Embryonic facial prominence (tissue), 1 donor: Measurements from ENCODE around the gene FGF22.
"Not testable (repeated sequence)": the region's sequence is repeated elsewhere in the genome, so short reads cannot be mapped to it uniquely, and the experiment has no call there.

ENCODE experiments used
- DNase-seq: peaks from one replicate; pipeline ENCODE4 v3.0.0-alpha.2; 2016; ENCODE audit errors: extremely low spot score

FGF22 gene

GRCh38 chr19:639253-640160 is at the start of gene FGF22:
Gene FGF22, plus strand, starts transcription at chr19:639879. Its CDS starts 47 bp downstream, at chr19:639926.
- DNase-seq: no peak

GRCh38 chr19:590396-590745 is 49.3 kb upstream of the FGF22 start:
- no peak for DNase-seq

DNA sequence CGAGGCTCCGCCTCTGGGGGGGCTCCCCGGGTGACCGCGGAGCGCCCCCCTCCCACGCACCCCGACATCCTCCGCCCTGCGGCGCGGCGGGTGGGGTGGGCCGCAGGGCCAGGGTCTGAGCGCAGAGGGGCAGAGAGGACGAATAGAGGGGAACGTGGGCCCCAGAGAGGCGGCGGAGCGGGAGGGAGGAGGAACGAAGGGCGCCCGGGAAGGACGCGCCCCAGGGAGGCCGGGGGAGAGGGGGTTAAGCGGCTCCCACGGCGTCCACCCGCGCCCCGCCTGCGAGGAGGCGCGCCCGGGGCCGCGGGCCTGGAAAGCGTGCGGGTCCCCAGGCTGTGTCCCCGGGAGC is 49.0 kb upstream of the FGF22 start:
- no peak for DNase-seq

DNA sequence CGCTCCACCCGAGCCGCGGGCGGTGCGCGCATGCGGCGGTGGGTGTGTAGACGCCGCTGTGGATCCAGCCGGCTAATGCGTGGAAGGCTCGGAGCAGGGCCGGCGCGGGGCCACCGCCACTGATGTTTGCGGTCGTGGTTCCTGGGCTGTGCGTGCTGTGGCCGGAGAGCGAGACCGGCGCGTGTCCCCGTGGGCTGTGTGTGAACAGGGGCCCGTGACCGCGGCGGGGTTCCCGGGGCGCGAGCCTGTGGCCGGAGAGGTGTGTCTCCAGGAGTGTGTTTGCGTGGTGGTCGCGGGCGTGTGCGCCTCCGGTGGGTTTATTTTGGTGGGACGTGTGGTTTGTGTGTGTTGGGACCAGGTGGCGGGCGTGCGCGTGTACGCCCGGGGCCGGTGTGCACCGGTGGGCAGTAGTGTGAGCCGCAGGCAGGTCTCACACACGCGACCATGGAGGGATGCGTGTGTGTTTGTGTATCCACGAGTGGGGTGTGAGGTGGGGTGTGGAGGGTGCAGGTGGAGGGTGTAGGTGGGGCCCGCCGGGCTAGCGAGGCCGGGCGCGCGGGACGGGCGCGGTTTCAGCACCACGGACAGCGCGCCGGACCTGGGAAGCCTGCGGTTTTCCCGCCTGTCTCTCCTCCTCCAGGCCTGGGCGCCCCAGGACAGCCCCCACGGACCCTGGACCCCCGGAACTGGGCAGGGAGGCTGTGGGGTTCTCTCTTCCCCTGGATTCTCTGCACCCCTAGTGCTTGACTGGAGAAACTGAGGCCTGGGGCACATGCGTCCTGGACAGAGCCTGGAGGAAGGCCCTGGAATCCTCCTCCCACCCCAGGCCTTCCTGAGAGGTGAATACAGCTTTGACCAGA is 48.4 kb upstream of the FGF22 start:
- DNase-seq: no peak

DNA sequence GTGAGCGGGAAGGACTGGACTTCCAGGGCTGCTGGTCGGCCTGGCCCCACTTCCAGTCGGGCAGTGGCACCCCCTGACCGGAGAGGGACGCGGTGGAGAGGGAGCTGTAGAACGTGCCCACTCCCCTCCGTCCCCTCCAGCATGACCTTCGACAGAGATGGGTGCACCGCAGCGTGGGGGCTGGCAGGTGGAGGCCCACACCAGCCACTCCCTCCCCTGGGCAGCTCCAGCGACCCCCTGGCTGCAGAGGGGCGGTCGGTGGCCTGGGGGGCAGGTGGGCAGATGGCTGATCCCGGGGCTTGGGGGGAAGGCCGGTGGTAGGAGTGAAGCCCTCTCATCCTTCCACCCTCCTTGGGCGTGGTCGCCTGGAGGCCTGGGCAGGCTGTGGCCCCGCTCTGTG is 47.6 kb upstream of the FGF22 start:
- DNase-seq: no peak

DNA sequence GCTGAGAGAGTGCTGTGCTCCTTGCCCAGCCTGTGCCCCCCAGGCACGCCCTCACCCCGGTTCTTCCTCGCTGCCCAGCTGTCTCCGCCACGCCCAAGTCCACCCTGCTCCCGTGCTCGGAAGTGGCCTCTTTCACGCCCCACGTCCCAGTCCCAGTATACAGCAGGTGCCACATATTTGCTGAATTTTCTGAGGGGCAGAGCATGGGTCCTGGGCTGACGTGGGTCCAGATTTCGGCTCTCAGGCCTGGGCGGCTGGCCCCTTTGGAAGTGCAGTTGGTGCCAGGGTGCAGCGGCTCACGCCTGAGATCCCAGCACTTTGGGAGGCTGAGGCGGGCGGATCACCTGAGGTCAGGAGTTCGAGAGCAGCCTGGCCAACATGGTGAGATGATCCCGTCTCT is 46.6 kb upstream of the FGF22 start:
- no peak for DNase-seq

DNA sequence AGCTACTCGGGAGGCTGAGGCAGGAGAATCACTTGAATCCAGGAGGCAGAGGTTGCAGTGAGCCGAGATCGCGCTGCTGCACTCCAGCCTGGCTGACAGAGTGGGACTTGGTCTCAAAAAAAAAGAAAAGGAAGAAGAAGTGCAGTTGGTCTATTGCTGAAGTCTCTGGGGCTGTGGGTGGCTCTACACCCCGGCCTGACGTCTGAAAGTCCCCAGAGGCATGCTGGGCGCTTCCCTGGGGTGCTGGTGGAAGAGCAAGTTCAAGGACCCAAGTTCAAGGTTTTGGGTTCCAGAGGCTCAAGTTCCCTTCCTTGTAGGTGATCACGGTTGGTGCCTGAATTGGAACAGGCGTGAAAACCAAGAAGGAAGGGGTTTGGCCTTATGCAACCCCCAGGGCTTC is 46.2 kb upstream of the FGF22 start:
- DNase-seq: no peak

DNA sequence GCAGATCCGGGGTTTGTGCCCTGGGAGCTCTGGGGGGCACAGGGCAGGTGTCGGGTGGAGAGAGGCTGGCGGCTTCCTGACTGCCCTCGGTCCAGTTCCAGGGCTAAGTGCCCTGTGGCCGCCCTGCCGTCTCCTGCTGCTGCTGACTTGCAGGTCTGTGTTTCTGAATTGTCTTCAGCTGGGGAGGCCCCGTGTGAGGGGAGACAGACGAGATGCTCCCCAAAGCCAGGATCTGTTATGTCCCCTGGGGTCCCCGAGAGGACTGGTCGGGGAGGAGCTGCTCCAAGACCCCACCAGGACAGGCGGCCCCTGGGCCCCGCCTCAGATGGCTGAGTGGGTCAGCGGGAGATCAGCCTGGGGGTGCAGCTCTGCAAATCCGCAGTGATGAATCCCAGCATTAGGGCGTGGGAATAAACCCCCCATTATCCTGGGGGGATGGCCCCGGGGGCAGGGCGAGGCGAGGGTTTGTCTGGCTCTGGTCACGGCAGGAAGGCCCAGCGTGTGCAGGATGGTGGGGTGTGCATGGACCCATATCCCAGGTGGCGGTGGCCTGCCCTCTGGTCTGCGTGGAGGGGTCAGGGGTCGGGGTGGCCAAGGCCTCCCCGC is 45.3 kb upstream of the FGF22 start:
- no peak for DNase-seq

DNA sequence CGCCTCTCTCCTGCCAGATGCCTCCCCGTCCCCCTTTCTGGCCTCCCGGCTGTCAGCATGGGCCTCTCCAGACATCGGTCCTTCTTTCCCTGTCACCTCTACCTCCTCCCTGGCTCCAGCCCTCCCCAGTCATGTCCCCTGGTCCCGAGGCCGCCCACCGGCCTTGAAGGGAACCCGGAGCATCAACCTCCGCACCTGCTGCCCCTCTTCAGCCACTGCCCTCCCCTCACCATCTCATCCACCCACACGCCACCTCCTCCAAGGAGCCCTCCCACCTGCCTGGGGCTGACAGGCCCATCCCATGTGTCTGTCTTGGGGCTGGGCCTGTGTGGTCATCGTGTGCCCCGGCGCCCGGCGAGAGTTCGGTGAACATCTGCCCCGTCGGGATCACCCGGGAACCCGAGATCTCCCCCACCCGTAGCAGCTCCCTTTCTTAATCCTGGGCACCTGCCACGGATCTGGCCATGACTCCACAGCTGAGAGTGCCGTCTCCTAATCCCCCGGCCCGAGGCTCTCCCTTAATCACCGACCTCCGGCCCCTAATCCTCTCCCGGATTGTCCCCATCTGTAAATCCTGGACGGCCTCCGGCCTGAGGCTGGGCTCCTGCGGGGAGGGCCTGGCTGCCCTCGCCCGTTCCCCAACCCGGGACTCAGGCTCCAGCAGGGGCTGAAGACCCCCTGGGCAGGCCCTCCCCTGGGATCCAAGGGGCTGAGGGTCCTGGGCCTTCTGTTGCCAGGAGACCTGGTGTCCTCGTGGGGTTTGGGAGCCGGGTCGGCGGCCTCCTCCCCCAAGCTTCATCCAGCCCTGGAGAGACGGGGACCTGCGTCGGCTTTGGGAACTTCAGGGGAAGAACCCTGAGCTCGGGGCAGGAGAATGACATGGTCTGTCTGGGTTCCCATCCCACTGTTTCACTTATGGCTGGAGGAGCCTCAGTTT is 44.1 kb upstream of the FGF22 start:
- no peak for DNase-seq

DNA sequence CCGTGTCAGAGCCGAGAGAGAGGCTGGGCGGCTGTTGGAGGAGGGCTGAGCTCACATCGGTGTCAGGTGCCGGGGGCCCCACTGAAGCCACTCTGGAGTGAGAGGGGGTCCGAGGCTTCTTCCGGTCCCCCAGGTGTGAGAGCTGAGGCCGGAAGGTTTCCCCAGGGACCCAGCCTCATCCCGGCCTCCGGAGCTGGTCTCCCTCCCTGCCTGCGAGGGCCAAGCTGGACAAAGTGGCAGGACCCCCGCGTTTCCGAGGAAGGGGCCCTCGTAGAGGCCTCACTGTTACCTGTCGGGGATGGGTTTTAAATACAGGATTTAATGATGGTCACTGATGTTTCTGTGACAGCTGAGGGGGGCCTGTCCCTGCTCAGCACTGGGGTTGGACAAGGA is 43.4 kb upstream of the FGF22 start:
- no peak for DNase-seq

DNA sequence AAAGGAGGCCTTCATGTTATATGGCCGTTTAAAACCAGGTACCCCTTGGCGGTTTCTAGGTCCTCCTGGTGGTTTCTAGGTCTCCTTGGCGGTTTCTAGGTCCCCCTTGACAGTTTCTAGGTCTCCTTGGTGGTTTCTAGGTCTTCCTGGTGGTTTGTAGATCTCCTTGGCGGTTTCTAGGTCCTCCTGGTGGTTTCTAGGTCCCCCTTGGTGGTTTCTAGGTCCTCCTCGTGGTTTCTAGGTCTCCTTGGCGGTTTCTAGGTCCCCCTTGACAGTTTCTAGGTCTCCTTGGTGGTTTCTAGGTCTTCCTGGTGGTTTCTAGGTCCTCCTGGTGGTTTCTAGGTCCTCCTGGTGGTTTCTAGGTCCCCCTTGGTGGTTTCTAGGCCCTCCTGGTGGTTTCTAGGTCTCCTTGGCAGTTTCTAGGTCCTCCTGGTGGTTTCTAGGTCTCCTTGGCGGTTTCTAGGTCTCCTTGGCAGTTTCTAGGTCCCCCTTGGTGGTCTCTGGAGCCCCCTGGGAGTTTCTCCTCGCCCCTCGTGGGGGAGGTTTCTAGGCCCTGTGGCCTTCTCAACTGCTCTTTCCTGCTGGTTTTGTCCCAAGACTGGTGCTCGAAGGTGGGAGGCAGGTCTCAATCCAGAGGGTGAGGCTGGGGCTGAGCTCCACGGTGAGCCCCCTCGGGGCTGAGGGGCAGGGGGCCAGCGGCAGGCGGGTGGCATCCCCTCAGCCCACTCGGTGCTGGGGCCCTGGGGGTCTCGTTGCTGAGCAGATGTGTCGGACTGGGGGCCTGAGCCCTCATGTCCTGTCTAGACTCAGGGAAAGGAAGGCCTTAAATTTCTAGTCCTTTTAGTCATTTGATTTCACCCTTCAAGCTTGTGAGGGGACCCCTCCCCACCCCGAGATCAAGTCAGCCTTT is 42.0 kb upstream of the FGF22 start:
- no peak for DNase-seq

DNA sequence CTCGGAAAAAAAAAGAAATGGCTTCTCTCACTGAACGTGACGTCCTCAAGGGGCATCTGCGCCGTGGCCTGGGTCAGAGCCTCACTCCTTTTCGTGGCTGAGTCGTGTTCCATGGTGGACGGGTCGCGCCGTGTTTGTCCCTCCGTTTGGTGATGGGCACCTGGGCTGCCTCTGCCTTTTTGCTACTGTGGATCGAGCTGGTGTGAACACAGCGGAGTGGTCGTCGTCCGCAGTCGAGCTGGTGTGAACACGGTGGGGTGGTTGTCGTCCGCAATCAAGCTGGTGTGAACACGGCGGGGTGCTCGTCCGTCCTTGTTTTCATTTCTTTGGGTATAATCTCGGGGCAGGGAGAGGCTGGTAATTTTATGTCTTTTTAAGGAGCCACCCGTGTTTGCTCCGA is 38.4 kb upstream of the FGF22 start:
- DNase-seq: no peak

DNA sequence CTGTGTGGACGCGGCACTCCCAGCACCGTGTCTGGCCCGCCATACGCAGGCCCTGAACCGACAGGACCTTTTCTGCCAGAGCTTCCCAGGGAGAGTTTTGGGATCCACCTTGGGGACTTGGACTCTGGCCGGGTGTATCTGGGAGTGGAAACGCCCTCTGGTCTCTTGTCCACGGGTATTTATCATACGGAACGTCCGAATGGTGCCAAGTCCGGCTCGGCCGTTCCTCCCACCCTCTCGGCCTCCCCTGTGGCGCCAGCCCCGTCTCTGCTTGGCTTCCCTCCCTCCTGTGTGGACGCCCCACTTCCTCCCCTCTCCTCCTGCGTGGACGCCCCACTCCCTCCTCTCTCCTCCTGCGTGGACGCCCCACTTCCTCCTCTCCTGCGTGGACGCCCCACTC is 37.9 kb upstream of the FGF22 start:
- DNase-seq: no peak

DNA sequence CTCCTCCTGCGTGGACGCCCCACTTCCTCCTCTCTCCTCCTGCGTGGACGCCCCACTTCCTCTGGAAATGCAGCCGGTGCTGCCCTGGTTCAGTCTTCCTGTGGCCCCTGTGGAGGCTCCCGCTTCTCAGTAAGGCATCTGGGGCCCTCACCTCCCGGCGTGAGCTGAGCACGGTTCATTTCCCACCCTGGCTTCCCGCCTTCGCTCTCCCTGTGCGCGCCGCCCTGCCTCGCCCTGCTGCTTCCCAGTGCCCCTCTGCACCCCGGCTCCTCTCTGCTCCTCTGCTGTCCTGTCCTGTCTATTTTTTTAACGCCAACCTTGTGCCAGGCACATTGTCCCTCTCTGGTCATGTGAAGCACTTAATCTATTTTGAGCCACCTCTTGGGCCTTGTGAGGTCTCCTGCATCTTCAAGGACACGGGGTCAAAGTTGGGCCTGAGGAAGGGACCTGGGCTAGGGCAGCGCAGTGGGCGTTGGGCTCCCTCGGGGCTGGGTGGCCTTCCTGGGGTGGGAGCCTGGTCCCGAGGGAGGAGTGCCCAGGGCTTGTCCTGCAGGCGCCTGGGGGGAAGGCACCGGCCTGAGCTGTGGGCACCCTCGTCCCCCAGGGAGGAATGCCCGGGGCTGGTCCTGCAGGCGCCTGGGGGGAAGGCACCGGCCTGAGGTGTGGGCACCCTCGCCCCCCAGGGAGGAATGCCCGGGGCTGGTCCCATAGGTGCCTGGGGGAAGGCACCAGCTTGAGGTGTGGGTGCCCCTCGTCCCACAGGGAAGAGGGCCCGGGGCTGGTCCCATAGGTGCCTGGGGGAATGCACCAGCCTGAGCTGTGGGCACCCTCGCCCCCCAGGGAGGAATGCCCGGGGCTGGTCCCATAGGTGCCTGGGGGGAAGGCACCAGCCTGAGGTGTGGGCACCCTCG is 37.0 kb upstream of the FGF22 start:
- DNase-seq: no peak

- DNase-seq: not testable (repeated sequence)
These were observed 36.4 kb upstream of the FGF22 start for GRCh38 chr19:603302-603639.

DNA sequence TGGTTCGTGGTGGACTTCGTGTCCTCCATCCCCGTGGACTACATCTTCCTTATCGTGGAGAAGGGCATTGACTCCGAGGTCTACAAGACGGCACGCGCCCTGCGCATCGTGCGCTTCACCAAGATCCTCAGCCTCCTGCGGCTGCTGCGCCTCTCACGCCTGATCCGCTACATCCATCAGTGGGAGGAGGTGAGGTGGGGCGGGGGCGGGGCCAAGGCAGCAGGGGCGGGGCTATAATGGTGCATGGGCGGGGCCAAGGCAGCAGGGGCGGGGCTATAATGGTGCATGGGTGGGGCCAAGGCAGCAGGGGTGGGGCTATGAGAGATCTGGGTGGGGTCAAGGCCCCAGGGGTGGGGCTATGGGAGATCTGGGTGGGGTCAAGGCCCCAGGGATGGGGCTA is 35.9 kb upstream of the FGF22 start:
- not testable (repeated sequence) for DNase-seq

- DNase-seq: no peak
These were observed 35.3 kb upstream of the FGF22 start for GRCh38 chr19:604355-604754.

GRCh38 chr19:605061-605971 is 34.4 kb upstream of the FGF22 start:
- DNase-seq: not testable (repeated sequence)
